Head of caudate nucleus (tissue), 42 donors: ENCODE results near the gene CRACDL.

Source experiments
- DNase-seq, 42 donors: peaks; one replicate each; pipeline versions ENCODE4 v3.0.0 to v3.0.0-alpha.2; 2020 to 2021; ENCODE audit warnings: mixed read lengths in 7 of 42
- intact Hi-C: fragments of 100-400 bp; cut with DNase I; formaldehyde crosslinking; loops from one replicate; pipeline ENCODE4 v1.15.0; 2022

The CRACDL gene

DNA sequence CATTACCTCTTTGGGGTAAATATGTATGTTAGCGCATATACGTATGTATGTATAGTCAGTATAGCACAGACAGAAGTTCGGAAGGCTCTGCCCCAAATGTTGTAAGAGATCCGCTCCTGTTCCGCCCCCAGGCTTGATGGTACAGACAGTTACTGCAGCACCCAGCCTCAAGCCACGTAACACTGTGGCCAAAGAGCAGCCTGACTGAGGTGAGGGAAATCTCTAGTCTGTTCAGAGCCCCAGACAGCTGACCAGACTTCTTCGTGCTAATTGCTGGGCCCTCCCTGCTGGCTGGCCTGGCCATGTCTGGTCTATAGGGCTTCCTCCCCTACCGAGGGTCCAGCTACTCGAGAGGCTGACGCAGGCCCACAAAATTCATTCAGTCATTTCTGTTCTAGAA, 7.8 kb downstream of the CRACDL start:
- DNase-seq = peak in 3 of 42 donors; percentile 15 to 41 (median 25)
- intact Hi-C loops = no loop called here

GRCh38 chr2:98927027-98927426, 9.0 kb downstream of the CRACDL start:
- intact Hi-C loops = no loop called here
- DNase-seq = peak in 3 of 42 donors; percentile 17 to 39 (median 28)

DNA sequence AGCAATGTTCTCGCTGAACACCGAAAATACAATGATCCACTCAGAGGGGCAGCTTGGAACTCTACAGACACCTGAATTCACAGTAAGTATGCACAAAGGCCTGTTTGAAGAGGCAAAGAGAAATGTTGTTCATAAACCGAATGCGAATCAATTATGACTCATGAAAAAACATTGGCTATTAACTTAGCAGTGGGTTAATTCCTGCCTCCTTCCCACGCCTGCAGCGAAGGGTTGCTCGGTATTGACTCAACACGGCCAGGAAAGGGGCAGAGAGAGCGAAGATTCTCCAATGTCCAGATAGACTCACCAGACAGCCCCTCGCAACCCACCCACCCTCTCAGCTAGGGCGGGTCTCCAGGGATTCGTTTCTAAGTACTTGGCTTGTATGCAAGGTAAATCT, 9.4 kb downstream of the CRACDL start:
- intact Hi-C loops = no loop called here
- peak in 2 of 42 donors; percentile 16 to 34 for DNase-seq

GRCh38 chr2:98924910-98925309, 11.1 kb downstream of the CRACDL start:
- intact Hi-C loops = no loop called here
- DNase-seq = peak in 1 of 42 donors; percentile 14

DNA sequence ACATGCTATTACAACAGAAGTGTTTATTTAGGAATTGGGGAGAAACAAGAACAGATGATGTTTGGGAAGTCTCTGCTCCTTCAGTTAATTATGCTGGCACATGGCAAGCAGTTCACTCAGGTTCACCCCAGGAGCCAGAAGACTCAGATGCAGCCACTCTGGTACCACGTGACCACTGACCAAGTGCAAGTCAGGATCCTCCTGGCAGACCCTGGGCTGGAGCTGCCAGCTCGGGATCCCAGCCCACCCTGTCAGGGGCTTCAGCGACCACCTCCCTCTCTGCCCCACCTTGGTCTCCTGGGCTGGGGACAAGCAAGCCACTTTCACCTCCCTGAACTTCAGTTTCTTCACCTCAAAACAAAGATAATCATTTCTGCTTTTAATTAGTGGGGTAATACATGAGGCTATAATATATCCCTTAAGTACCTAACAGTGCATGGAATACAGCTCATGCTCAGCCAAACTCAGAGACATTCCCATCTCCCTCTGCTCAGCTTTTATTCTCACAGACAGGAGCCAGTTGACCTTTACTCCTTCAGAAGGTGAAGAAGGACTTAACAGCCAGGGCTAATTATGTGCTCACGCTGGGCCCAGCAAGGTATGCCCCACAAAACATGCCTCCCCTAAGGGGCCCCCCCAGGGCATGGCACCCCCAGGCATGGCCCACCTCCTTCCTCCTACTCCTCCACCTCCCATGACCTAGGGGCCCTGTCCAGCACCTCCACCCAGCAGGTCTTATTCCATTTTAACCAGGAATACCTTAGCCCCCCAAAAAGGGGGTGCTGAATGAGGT, 11.8 kb downstream of the CRACDL start:
- intact Hi-C loops = no loop called here
- peak in 2 of 42 donors; percentile 9 to 15 for DNase-seq

GRCh38 chr2:98923244-98923940, 12.6 kb downstream of the CRACDL start:
- intact Hi-C loops = no loop called here

DNA sequence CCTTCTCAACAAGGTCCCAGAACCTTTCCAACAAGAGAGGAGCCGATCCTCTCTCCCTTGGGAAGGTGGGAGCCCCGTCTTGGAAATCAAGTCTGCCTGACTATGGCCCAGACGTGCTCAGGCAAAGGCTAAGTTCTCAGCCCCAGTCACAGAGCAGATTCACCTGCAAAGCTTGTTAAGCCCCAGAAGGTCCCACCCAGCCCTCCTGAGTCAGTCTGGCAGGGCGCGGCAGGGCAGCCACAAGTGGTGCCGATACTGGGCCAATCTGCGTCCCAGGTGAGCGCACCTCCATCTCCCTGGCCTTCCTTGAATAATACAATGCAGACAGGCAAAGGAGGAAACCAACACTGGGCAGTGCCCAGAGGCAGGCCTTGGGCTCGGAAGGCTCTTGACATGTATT, 15.0 kb downstream of the CRACDL start:
- intact Hi-C loops = no loop called here
- DNase-seq = peak in 3 of 42 donors; percentile 13 to 20 (median 19)

More at GRCh38 chr2:98923244-98923940, 12.6 kb downstream of the CRACDL start:
- peak in 2 of 42 donors; percentile 8 to 16 for DNase-seq

- intact Hi-C loops = no loop called here
- DNase-seq = peak in 8 of 42 donors; percentile 30 to 76 (median 51)
Measured at GRCh38 chr2:98917031-98917471, 19.0 kb downstream of the CRACDL start.

GRCh38 chr2:98915751-98916358, 20.2 kb downstream of the CRACDL start:
- DNase-seq = peak in 5 of 42 donors; percentile 3 to 31 (median 16)
- intact Hi-C loops = no loop called here

DNA sequence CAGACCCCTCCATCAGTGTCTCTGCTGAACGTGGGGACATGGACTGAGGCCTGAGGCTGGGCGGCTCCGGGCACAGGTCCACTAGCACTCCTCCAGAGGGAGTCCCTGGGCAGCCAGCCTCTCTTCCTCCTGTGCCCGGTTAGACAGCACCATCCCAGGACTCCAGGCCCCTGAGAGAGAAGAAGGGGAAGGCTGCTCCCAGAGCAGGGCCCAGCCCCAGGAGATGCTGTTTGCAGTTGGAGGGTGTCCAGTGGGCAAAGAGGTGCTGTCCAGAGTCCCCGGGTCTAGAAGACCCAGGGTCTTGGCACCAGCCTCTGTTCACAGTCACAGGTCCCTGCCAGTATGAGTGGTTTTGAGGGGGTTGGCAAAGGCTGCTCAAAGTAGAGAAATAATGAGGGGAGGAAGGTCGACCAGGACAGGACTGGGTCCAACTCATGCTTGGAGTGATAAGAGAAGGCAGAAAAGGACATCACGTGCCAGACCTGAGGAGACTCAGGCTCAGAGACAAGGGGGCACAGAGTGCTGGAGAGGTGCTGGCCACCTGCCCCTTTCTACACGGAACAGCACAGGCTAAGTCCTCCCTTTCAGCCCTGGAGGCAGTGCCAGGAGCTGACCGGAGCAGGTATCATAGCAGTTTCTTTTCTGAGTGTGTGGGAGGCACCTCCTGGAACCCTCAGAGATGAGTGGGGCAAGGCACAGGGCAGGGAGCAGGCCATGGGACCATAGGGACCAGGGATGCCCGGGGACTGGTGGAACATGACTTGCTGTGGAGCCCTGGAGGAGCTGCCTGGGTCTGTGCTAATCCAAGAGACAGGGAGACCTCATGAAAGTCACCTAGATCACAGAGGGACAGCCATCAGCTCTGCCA, 21.1 kb downstream of the CRACDL start:
- intact Hi-C loops = no loop called here
- peak in 6 of 42 donors; percentile 6 to 41 (median 20) for DNase-seq

GRCh38 chr2:98913916-98914712, 21.9 kb downstream of the CRACDL start:
- intact Hi-C loops = no loop called here
- DNase-seq = peak in 9 of 42 donors; percentile 10 to 41 (median 24)

- intact Hi-C loops = no loop called here
- peak in 15 of 42 donors; percentile 3 to 42 (median 15) for DNase-seq
Measured at GRCh38 chr2:98912957-98913915, 22.8 kb downstream of the CRACDL start.

DNA sequence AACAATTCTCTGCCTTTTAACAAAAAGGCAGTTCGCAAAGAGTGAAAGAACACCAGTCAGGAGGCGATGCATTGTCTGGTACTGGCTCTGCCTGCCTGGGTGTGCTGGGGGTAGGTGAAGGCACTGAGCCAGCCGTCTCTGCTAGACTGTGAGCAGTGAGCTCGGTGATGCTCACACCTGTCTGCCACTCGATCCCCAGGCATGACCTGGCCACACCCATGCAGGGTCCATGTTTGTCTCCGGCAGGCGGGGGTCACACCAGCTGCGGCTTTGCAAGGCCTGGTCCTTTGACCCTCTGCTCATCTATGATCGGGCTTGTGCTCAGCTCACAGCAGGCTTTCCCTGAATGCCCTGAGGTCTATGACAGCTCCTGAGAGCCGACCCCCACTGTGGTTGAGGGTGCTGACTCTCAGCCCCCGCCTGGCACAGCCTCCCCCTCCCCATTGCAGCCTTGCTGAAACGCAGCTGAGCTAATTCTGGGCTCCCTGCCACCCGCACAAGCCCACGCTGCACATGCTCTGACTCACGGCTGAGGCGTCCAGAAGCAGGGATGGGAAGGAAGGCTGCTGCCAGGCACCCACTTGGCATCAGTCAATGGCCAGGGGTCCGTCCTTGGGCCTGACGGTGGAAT, 23.7 kb downstream of the CRACDL start:
- intact Hi-C loops = no loop called here
- peak; percentile 65 to 96 (median 86) for DNase-seq

GRCh38 chr2:98911376-98912154, 24.5 kb downstream of the CRACDL start:
- DNase-seq = peak in 13 of 42 donors; percentile 3 to 42 (median 10)
- intact Hi-C loops = no loop called here

DNA sequence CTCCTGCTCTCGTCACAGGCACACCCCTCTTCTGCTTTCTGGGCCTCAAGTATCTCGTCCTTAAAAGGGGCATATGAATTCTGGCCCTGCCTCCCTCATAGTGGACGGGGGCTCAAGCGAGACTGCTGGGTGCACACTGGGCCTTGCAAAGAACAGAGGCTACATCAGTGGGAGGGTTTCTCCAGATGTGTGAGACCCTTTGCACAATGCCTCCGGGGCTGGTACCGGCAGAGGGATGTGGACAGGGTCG, 25.0 kb downstream of the CRACDL start:
- DNase-seq = peak in 5 of 42 donors; percentile 5 to 31 (median 14)

More for the DNA sequence above, 25.0 kb downstream of the CRACDL start:
- intact Hi-C loops = no loop called here
